CD4-positive, alpha-beta T cell (primary cell): ENCODE results near the gene LMBRD1. TPM values are rescaled to one million over a fixed set of nuclear protein-coding genes. Genes with fewer than 3 reads are reported as not detected.
A peak's percentile ranks its signal among the peaks of the same experiment; 100 is the strongest.

Experiments
- ATAC-seq: fragments of 200-7000 bp; cut with Tn5 transposase; one replicate; pipeline ENCODE4 v1.10.0; 2022; ENCODE audit warnings: mild to moderate bottlenecking; ENCODE audit not compliant: poor library complexity
- CTCF ChIA-PET: fragments of 350-600 bp; sonication (Branson Sonifier 250); formaldehyde crosslinking; loops from one replicate; lab custom pipeline; 2021; ENCODE audit warnings: antibody characterized with exemption, inconsistent platforms; lab: Charles Lee
- POLR2A ChIA-PET: fragments of 350-600 bp; sonication (Branson Sonifier 250); formaldehyde crosslinking; loops from one replicate; lab custom pipeline; 2021; ENCODE audit warnings: antibody characterized with exemption, inconsistent platforms; lab: Charles Lee
- DNase-seq, 14 experiments: peaks; one replicate each; pipeline ENCODE4 v3.0.0-alpha.2; 2013 to 2020; ENCODE audit warnings: mixed read lengths in 2 of 14
- H3K27ac ChIP-seq, 2 donors: one replicate each; pipeline versions ENCODE4 v1.5.1 to v1.7.0; 2013; ENCODE audit warnings: low read length in 2 of 2, low read depth in 1 of 2, mild to moderate bottlenecking in 1 of 2
- H3K27me3 ChIP-seq, 2 experiments: 1 replicate in 1 of 2; 2 replicates in 1 of 2; pipeline versions ENCODE4 v1.6.1 to v1.7.0; 2013; ENCODE audit warnings: low read length in 2 of 2, control low read depth in 1 of 2, mild to moderate bottlenecking in 1 of 2, moderate library complexity in 1 of 2; ENCODE audit not compliant: insufficient read depth in 2 of 2, control insufficient read depth in 1 of 2
- H3K36me3 ChIP-seq: one replicate; pipeline ENCODE4 v1.6.1; 2013; ENCODE audit warnings: low read length, control low read depth; ENCODE audit not compliant: insufficient read depth
- H3K4me1 ChIP-seq: one replicate; pipeline ENCODE4 v1.6.1; 2013; ENCODE audit warnings: low read length, control low read depth; ENCODE audit not compliant: insufficient read depth
- H3K4me3 ChIP-seq: one replicate; pipeline ENCODE4 v1.5.1; 2013; ENCODE audit warnings: mild to moderate bottlenecking, low read length, moderate library complexity
- H3K9me3 ChIP-seq, 2 experiments: 1 replicate in 1 of 2; 2 replicates in 1 of 2; pipeline versions ENCODE4 v1.6.1 to v1.7.0; 2013; ENCODE audit warnings: low read length in 2 of 2, mild to moderate bottlenecking in 2 of 2, control low read depth in 1 of 2, moderate library complexity in 1 of 2; ENCODE audit not compliant: control insufficient read depth in 1 of 2, insufficient read depth in 1 of 2
- H3K27ac Mint-ChIP-seq: one replicate; pipeline ENCODE4 v1.8.0; 2020; ENCODE audit warnings: mixed read lengths
- H3K27me3 Mint-ChIP-seq: one replicate; pipeline ENCODE4 v1.8.0; 2021; ENCODE audit warnings: mixed read lengths
- H3K36me3 Mint-ChIP-seq: one replicate; pipeline ENCODE4 v1.8.0; 2021; ENCODE audit warnings: low read depth, mixed read lengths
- H3K4me1 Mint-ChIP-seq: one replicate; pipeline ENCODE4 v1.8.0; 2021; ENCODE audit warnings: low read depth, mixed read lengths
- H3K4me3 Mint-ChIP-seq: one replicate; pipeline ENCODE4 v1.8.0; 2020; ENCODE audit warnings: mild to moderate bottlenecking, mixed read lengths
- H3K9me3 Mint-ChIP-seq: one replicate; pipeline ENCODE4 v1.8.0; 2020; ENCODE audit warnings: mixed read lengths
- CTCF ChIP-seq: fragments of 200-600 bp; IDR thresholded peaks from one replicate; pipeline ENCODE4 v1.8.0; 2022; ENCODE audit warnings: antibody characterized with exemption, mild to moderate bottlenecking
- intact Hi-C, 2 experiments: fragments of 100-400 bp; cut with DNase I in 1 of 2; cut with micrococcal nuclease in 1 of 2; formaldehyde crosslinking; loops; one replicate each; pipeline versions ENCODE4 v1.15.1 to v1.9.0; 2023 to 2025; cut with DNase I, micrococcal nuclease
- total RNA-seq, 174 experiments: library from RNA in 2 of 174; stranded (reverse) in 2 of 174; gene quantifications; one replicate each; pipeline ENCODE4 v1.2.3 and lab custom pipeline; 2021 to 2026

LMBRD1 gene
- total RNA-seq, 2 experiments from 2014 or later = 40.3 to 42.0 TPM

GRCh38 chr6:69796073-69796641 is 653 bp downstream of the LMBRD1 start:
- H3K4me3 Mint-ChIP-seq = peak overlapping the region; percentile 91
- POLR2A ChIA-PET = interaction anchor here (0.6 to 3.9 kb wide), 10 partner anchors 11 to 1492 kb away, joined by 3 to 74 read pairs (median 3); partner anchors contain the start of genes COL19A1, FAM135A, OGFRL1 and SMAP1
- Histone ChIP-seq H3K4me1 (peaks cover 23% of the 10 kb centered on the region), H3K9me3 (no peaks in the 10 kb centered on the region), H3K4me3 (peak overlapping the region; percentile 68), H3K27ac (peak overlapping the region; percentile 92), H3K27me3 (no peaks in the 10 kb centered on the region), H3K36me3 (no peaks in the 10 kb centered on the region)
- CTCF ChIA-PET = interaction anchor here (0.7 to 2.3 kb wide), 14 partner anchors 9 to 635 kb away, joined by 3 to 39 read pairs (median 6); no protein-coding TSS in a partner anchor
- H3K9me3 Mint-ChIP-seq = no peaks in the 10 kb centered on the region
- H3K4me1 Mint-ChIP-seq = peaks cover 63% of the 10 kb centered on the region
- ATAC-seq (peak; percentile 57), DNase-seq (peak in 12 of 14 experiments; percentile 16 to 89 (median 36))
- intact Hi-C loops = loop anchor here (2.0 to 10.0 kb wide), 8 partner anchors 19 to 1491 kb away; partner anchors contain the start of genes FAM135A (in 2 of the 2), SDHAF4 (in 2 of the 2), OGFRL1 (in 1 of the 2) and SMAP1 (in 1 of the 2)
- peaks cover 16% of the 10 kb centered on the region for H3K36me3 Mint-ChIP-seq
- no peaks in the 10 kb centered on the region for H3K27me3 Mint-ChIP-seq
- no peak for TF ChIP-seq CTCF
- peak overlapping the region; percentile 91 for H3K27ac Mint-ChIP-seq

GRCh38 chr6:69795469-69796072 is 1.2 kb downstream of the LMBRD1 start:
- no peak for ATAC-seq
- TF ChIP-seq CTCF = no peak
- H3K27ac Mint-ChIP-seq = peak overlapping the region; percentile 91
- Histone ChIP-seq H3K27me3 (no peaks in the 10 kb centered on the region), H3K4me1 (peaks cover 27% of the 10 kb centered on the region), H3K4me3 (peak overlapping the region; percentile 68), H3K36me3 (no peaks in the 10 kb centered on the region), H3K9me3 (no peaks in the 10 kb centered on the region), H3K27ac (peak overlapping the region; percentile 92)
- H3K36me3 Mint-ChIP-seq = peaks cover 17% of the 10 kb centered on the region
- no peaks in the 10 kb centered on the region for H3K9me3 Mint-ChIP-seq
- intact Hi-C loops = loop anchor here (2.0 to 10.0 kb wide), 8 partner anchors 19 to 1492 kb away; partner anchors contain the start of genes FAM135A (in 2 of the 2), SDHAF4 (in 2 of the 2), OGFRL1 (in 1 of the 2) and SMAP1 (in 1 of the 2)
- peaks cover 69% of the 10 kb centered on the region for H3K4me1 Mint-ChIP-seq
- ChIA-PET CTCF (interaction anchor here (1.2 to 2.3 kb wide), 5 partner anchors 12 to 72 kb away, joined by 3 to 39 read pairs (median 5); no protein-coding TSS in a partner anchor), POLR2A (interaction anchor here (0.6 to 3.9 kb wide), 7 partner anchors 10 to 884 kb away, joined by 3 to 74 read pairs (median 3); partner anchors contain the start of genes COL19A1 and FAM135A)
- no peaks in the 10 kb centered on the region for H3K27me3 Mint-ChIP-seq
- peak overlapping the region; percentile 91 for H3K4me3 Mint-ChIP-seq
- DNase-seq = peak in 1 of 14 experiments; percentile 22

- peaks cover 37% of the 10 kb centered on the region for H3K36me3 Mint-ChIP-seq
- H3K9me3 Mint-ChIP-seq = no peaks in the 10 kb centered on the region
- POLR2A ChIA-PET = no interaction called here
- no peak for ATAC-seq
- Histone ChIP-seq H3K36me3 (peaks cover 18% of the 10 kb centered on the region), H3K4me1 (peaks cover 22% of the 10 kb centered on the region), H3K9me3 (no peaks in the 10 kb centered on the region), H3K27ac (no peak overlapping the region), H3K4me3 (no peak overlapping the region), H3K27me3 (no peaks in the 10 kb centered on the region)
- H3K4me3 Mint-ChIP-seq = no peak overlapping the region
- intact Hi-C loops = loop anchor here (10.0 kb wide), 3 partner anchors 623 to 873 kb away; partner anchors contain the start of genes FAM135A (in 2 of the 2), SDHAF4 (in 1 of the 2) and SMAP1 (in 1 of the 2)
- peaks cover 74% of the 10 kb centered on the region for H3K4me1 Mint-ChIP-seq
- no peak for TF ChIP-seq CTCF
- CTCF ChIA-PET = no interaction called here
- H3K27me3 Mint-ChIP-seq = no peaks in the 10 kb centered on the region
- DNase-seq = no peak
- H3K27ac Mint-ChIP-seq = peak overlapping the region; percentile 34
These were observed 4.5 kb downstream of the LMBRD1 start for GRCh38 chr6:69792292-69792691.
